Skeletal muscle cell (primary cell): ENCODE measurements around the gene G6PC2.
"Not testable (repeated sequence)": the region's sequence is repeated elsewhere in the genome, so short reads cannot be mapped to it uniquely, and the experiment has no call there.

Source experiments
- DNase-seq: peaks from one replicate; pipeline ENCODE4 v3.0.0-alpha.2; 2010; ENCODE audit warnings: low read depth
- H3K4me3 ChIP-seq: 2 replicates; pipeline ENCODE4 v1.5.1; 2011; ENCODE audit warnings: low read depth, mild to moderate bottlenecking, control low read depth, low read length, moderate library complexity

G6PC2 gene

GRCh38 chr2:168901003-168901402 lies at the start of gene G6PC2:
Gene G6PC2 (plus strand): TSS chr2:168901291. CDS start chr2:168901332, 41 bp downstream.
- no peak for DNase-seq
- H3K4me3 ChIP-seq = no peak within 1 kb of the TSS

DNA sequence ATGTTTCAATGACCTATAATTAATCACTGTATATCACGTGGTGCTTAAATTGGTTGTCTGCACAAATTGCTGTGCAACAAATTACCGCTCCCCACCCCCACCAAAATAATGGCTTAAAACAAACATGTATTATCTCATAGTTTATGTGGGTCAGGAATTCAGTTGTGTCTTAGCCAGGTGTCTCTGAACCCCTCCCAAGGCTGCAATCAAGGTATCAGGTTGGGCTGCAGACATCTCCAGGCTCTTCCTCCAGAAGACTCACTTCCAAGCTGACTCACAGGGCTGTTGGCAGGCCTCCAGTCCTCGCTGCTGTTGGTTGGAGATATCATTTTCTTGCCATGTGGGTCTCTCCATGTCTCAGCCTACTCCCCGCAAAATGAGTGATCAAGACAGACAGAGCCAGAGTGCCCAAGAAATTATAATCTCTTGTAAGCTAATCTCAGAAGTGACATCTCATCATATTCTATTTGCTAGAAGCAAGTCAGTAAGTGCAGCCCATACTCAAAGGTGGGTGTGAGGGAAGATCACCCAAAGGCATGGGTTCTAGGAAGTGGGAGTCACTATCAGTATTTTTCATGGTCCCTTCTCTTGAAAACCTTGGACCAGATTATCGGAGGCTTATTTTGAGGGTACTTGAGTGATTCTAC lies 49.3 kb upstream of the G6PC2 start:
- DNase-seq = peak; percentile 57
- no peak overlapping the region for H3K4me3 ChIP-seq

DNA sequence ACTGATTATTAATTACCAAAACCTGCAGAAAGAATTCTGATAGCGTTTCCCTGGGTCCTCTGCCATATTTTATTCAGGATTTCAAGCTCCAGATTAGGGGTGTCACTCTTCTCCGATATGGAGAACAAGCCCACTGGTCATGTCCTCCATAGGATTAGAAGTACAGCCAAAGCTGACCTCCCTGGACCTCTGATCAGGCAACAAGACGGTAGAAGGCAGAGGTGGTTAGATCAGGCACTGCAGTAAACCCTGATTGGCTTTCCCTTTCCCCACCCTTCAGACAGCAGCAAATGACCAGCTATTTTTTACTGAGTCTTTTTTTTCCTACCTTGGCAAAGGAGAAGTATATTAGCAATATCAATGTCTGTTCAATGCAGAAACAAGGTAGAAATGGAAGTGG lies 48.6 kb upstream of the G6PC2 start:
- no peak for DNase-seq

GRCh38 chr2:168853471-168853870 lies 47.6 kb upstream of the G6PC2 start:
- no peak for DNase-seq
- no peak overlapping the region for H3K4me3 ChIP-seq

More for the DNA sequence above, 48.6 kb upstream of the G6PC2 start:
- no peak overlapping the region for H3K4me3 ChIP-seq

DNA sequence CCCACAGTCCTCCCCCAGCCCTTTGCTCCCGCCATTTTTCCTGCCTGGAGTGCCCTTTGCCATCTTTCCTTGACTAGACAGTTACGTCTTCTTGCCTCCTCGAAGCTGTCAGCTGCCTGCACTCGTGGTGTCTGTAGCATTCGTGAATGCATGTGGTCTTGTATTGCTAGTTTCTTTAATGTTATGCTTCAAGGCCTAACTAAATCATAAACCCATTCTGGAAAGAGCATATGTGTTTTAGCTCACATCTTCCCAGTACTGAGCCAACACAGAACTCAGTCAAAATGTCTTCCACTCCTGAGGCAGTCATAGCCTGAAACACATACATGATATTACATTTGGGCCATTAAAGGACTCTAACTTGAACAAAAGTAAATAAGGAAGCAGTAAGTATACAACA lies 46.4 kb upstream of the G6PC2 start:
- no peak for DNase-seq
- H3K4me3 ChIP-seq = no peak overlapping the region

DNA sequence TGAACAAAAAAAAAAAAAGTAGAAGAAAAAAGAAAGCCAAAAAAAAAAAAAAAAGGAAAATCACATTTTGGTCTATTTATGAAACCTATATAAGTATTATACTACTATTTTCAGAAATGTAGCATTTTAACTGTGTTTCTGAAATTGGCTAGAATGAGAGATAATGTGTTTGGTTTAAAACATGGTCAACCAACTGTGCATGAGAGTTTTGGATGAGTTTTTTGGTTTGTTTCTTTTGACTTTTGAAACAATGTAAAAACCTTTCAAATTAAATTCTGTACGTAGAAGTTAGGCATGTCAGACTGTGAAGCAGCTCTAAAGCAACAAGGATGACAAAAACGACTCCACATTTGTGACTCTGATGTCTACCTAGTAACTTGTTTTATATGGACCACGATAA lies 45.5 kb upstream of the G6PC2 start:
- no peak overlapping the region for H3K4me3 ChIP-seq
- DNase-seq = no peak

GRCh38 chr2:168858146-168858545 lies 42.9 kb upstream of the G6PC2 start:
- H3K4me3 ChIP-seq = no peak overlapping the region
- DNase-seq = peak; percentile 2

- not testable (repeated sequence) for DNase-seq, H3K4me3 ChIP-seq
Observed at GRCh38 chr2:168867164-168867563, 33.9 kb upstream of the G6PC2 start.

- not testable (repeated sequence) for DNase-seq, H3K4me3 ChIP-seq
Observed at GRCh38 chr2:168870369-168870768, 30.7 kb upstream of the G6PC2 start.

- DNase-seq, H3K4me3 ChIP-seq: not testable (repeated sequence)
Observed at GRCh38 chr2:168870824-168871223, 30.3 kb upstream of the G6PC2 start.

DNA sequence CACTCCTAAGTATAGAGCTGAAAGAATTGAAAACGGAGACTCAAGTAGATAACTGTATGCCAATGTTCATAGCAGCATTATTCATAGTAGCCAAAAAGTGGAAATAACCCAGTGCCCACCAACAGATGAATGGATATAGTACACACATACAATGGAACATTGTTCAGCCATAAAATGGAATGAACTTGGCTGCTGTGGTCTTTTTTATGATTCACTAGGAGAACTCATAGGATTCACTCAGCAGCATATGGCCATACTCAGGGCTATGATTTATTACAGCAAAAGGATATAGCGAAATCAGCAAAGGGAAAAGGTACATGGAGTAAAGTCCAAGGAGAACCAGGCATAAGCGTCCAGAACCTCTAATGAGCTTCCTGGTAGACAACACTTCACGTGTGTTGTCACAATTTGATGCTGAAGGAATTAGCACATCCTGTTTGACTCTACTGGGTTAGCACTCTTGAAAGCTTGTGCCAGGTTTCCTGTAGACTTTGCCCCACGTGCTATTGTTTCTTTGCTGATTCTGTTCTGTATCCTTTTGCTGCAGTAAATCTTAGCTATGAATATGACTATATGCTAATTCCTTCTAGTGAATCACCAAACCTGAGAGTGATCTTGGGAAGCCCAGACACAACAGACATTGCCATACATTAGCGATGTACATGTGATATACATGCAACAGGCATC lies 26.6 kb upstream of the G6PC2 start:
- no peak overlapping the region for H3K4me3 ChIP-seq
- DNase-seq = no peak

DNA sequence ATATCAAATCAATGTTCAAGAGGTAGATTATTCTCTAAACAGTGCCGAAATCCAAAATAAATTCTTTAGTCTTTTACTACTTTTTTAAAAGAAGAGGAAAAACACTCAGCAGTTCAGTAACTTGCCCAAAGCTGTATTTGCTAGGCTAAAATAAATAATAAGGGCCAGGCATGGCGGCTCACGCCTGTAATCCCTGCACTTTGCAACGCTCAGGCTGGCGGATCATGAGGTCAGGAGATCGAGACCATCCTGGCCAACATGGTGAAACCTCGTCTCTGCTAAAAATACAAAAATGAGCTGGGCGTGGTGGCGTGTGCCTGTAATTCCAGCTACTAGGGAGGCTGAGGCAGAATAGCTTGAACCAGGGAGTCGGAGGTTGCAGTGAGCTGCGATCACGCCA lies 18.9 kb upstream of the G6PC2 start:
- DNase-seq, H3K4me3 ChIP-seq: not testable (repeated sequence)

DNA sequence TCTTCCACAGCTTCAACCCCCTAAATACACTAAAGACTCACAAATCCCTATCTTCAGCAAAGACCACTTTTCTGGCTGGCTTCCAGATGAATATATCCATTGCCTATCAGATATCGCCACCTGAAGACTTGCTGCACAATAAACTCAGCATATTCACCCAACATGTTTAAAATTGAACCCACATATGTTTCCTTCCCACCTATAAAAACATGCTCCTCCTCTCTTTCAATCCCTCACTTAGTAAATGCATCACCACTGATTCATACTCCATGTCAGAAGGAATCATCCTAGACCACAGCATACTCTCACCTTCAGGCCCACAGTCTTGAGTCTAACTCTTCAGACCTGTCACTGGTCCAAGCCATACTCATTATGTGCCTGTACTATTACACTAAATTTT lies 16.1 kb upstream of the G6PC2 start:
- H3K4me3 ChIP-seq = no peak overlapping the region

DNA sequence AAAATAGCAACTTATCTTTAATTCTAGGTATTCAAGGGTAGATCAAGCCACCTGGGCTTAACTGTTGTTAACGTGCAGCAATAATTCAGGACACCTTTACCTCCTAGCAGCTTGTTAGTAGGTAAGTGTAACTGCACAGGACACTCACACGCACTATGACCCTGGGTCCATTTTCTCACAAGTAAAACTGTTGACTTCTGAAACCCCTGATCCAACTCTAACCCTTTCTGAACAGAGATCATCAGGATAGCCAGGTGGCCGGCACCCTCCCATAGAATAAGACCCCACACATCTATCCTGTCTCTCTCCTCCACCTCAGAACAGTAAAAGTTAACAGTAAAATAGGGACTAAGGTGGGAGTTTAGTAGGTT lies 11.5 kb upstream of the G6PC2 start:
- peak overlapping the region; percentile 77 for H3K4me3 ChIP-seq
- DNase-seq = no peak

More for the DNA sequence above, 16.1 kb upstream of the G6PC2 start:
- DNase-seq = peak; percentile 0

GRCh38 chr2:168890006-168890782 lies 10.9 kb upstream of the G6PC2 start, which contains the start of gene SPC25:
Gene SPC25 (minus strand): TSS chr2:168890430. CDS start chr2:168889519, 911 bp downstream.
- H3K4me3 ChIP-seq = peak within 1 kb of the TSS; percentile 77

DNA sequence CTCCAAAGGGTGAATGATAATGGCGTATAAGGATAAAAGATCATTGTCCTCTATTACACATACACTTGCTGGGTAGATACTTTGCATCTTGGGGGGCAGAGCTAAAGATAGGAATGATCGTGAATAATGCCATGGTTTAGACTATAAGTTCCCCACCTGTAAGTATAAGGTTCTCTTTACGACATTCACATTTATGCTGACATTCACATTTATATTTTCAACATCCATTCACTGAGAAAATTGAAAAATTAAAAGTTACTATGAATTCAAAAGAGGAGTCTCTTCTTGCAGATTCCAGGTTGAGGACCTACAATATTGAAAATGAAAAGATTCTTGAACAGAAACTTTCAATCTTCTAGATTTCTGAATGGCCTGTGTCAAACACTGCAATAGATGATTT lies 8.8 kb upstream of the G6PC2 start:
- DNase-seq = no peak
- H3K4me3 ChIP-seq = no peak overlapping the region

More at GRCh38 chr2:168890006-168890782, 10.9 kb upstream of the G6PC2 start, which contains the start of gene SPC25:
- DNase-seq = peak; percentile 39

GRCh38 chr2:168894101-168894500 lies 7.0 kb upstream of the G6PC2 start:
- no peak for DNase-seq
- H3K4me3 ChIP-seq = no peak overlapping the region

DNA sequence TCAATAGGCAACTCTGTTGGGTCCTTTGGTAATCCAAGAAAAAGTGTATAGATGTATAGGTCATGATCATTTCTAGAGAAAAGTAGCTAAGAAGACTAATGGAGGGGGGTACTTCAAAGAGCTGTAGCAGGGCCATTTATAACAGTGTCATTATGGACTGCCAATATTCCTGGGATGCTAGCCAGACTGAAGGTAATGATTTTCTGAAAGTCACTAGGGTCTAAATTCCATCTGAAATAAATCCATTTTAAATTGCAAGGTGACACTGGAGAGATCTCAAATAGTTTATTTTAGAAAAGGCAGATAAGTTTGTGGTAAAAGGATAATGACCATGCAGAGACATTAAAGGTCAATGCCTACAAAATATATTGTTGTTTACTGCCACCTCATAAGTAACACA lies 6.4 kb upstream of the G6PC2 start:
- no peak overlapping the region for H3K4me3 ChIP-seq
- no peak for DNase-seq

- no peak overlapping the region for H3K4me3 ChIP-seq
- DNase-seq = no peak
Observed at GRCh38 chr2:168895771-168896170, 5.3 kb upstream of the G6PC2 start.

DNA sequence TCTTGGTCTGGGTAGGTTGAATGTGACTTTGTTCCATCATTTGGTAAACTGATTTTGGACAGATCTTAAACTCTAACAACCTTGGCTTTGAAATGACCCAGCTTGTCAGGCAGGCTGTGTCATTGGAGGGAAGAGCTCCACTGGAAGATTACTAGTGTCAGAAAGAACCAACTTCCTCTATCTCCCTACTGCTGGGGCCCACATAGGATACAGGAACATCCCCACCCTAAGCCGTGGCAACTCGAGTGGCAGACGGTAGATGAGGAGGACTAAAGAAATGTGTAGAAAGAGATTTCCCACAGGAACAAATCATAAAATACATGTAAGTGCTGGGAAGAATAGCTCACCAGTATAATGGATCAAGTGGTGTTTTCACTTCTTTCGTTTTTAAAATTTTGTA lies 4.3 kb upstream of the G6PC2 start:
- DNase-seq = no peak
- H3K4me3 ChIP-seq = no peak overlapping the region
